LNCAP (cell line): ENCODE data around the gene CASK.
A peak's percentile ranks its signal among the peaks of the same experiment; 100 is the strongest.

Source experiments
- TF ChIP-seq, protein P1 (sequence below): fragments of 450-650 bp; IDR thresholded peaks from 2 replicates; pipeline ENCODE4 v1.5.1; 2017; ENCODE audit warnings: mild to moderate bottlenecking

CASK gene

DNA sequence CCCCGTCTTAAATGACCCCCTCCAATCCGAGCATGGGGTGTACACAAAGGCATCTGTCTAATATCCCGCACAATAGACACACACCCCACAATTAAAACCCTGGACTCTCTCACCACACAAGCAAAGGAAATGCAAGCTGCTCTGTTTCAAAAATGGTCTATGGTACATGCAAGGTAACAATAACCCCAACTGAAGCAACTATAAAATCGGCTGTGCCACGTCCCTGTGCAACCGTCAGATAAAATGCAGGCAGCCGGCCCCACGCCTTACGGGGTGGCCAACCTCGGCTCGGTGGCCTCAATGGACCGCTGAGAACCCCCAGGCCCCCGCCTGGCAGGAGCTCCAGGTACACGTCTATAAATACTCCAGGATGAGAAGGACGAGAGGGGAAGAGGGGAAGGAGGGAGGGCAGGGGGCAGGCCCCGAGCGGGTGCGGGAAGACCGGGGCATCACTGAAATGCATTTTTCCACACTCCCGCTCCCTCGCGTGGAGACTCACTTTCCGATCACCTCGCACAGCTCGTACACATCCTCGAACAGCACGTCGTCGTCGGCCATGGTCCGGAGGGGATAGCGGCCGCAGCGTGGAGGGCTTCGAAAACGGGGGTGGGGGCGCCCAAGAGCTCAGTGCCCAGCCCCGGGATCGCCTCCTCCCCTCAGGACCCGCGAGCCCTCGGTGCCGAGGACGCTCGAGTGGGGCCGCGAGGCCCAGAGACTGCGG is 763 bp downstream of the CASK start:
- TF ChIP-seq, protein P1, sequence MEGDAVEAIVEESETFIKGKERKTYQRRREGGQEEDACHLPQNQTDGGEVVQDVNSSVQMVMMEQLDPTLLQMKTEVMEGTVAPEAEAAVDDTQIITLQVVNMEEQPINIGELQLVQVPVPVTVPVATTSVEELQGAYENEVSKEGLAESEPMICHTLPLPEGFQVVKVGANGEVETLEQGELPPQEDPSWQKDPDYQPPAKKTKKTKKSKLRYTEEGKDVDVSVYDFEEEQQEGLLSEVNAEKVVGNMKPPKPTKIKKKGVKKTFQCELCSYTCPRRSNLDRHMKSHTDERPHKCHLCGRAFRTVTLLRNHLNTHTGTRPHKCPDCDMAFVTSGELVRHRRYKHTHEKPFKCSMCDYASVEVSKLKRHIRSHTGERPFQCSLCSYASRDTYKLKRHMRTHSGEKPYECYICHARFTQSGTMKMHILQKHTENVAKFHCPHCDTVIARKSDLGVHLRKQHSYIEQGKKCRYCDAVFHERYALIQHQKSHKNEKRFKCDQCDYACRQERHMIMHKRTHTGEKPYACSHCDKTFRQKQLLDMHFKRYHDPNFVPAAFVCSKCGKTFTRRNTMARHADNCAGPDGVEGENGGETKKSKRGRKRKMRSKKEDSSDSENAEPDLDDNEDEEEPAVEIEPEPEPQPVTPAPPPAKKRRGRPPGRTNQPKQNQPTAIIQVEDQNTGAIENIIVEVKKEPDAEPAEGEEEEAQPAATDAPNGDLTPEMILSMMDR = peak; percentile 22; the same call in 1 of the 2 replicates

DNA sequence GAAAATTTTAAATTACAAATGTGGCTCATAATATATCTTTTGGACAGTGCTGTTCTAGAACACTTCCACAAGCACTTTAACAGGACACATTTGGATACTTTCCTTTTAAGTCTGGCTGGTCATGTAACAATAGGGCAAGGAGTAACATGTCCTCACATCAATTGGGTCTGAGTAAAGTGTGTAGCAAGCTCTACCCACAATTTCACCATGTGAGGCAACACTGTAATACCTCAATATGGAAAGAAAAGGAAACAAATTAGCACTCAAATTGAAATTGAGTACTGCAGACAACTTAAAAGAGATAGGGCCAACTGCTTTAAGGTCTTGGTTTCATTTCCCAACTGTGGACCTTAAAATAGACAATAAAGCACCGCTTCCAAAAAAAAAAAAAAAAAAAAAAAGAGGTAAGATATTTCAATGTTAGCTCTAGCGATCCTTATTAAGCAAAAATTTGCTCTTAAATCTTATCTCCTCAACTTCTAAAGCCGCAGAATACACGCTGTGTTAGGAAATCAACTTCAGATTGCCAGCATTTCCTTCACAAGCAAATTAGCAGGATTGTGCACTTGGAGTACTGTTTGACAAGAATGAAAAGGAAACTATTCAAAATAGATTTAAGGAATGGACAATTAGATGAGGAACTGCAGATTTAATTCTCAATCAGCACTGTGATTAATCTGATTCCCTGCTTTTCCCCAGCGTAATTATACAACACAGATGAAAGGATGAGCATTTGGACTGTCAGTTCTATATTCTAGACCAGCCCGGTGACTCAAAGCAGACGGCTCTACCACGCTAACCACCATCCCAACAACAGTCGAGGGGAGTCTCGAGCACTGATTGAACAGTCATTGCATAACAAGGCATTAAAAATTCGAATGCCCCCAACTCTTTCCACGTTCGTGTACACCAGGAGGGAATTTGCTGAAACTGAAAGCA is 1.6 kb downstream of the CASK start:
- TF ChIP-seq, protein P1 = no peak

DNA sequence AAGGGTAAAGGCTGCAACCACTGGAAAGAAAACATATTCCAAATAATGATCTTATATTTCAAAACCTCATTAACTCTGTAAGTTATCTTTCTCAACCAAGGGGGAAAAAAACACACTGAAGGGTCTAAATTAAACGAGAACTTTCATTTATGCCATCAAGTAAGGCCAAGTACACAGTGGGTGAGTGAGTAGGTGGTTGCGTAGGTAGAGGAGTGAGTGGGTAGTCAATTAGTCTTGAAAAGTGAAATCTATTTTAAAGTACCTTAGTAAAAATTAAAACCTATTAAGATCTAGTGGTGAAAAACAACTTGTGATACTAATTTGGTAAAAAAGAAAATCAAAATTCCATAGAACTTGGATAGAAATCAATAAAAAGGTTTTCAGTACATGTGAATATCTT is 3.5 kb downstream of the CASK start:
- TF ChIP-seq, protein P1 = no peak

DNA sequence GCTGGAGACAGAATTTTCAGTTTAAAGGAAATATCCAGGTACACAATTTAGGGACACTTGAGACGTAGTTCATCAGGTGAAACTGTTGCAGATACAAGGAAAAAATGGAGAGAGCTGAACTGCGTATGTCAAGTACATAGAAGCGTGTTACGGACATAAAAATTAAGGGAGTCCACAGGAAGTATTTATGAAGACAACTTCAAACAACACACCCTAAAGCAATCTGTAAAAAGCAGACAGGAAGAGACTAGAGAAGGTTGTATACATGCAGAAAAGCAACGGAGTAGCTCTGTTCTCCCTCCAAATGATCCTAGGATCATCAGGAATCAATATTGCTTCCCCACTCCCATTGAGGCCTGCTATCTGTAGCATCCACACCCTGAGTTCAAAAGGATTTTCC is 5.8 kb downstream of the CASK start:
- TF ChIP-seq, protein P1 = no peak

DNA sequence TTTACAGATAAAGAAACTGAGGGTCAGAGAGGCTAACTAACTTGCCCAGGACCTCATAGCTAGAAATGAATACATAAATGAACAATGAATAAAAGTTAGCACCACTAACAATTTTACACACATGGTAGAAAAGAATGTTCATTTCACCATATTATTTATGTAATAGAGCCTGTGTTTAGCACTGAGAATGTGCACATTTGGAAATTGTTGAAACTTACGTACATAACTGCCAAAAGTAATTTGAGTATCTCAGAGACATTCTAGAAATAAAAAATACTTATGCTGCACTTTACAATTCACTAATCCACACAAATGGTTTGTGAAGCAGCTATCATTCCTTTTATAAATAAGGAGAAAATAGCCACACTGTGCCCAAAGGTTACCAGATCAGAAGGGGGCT is 9.9 kb downstream of the CASK start:
- TF ChIP-seq, protein P1 = no peak

DNA sequence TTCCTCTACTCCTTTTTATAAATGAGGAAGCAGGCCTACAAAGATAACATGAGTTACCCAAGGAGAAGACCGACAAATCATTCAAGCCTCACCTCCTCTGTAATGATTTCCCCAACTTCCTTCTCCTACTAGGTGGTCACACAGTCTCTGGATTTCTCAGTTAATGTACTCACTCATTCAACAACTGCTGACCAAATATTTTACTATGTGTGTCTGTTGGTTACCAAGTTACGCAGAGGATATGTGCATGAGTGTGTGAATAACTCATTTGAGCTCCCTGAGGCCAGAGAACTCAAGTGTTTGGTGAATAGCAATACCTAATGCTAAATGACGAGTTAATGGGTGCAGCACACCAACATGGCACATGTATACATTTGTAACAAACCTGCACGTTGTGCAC is 10.4 kb downstream of the CASK start:
- TF ChIP-seq, protein P1 = no peak

DNA sequence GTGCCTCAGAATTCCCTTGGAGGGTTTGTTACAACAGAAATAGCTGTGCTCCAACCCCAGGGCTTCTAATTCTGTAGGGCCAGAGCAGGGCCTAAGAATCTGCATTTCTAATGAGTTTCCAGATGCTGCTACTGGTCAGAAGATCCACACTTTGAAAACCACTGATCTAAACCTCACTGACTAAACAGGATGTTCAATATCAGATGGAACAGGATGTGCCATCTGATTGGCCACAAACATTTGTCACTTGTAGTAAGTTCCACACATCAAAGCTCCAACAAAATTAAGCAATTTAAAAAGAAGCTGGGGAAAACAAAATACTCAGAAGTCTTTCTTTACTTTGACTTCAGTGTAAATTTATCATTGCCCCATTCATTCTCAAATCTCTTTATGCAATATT is 14.3 kb downstream of the CASK start:
- TF ChIP-seq, protein P1 = no peak
